Stimulated activated CD8-positive, alpha-beta memory T cell treated with anti-CD3 and anti-CD28 coated beads, Interleukin-4, amount 100 ng/mL, for 48 hours (primary cell): ENCODE results near the gene SNED1.

Source experiments
- DNase-seq: peaks from one replicate; pipeline ENCODE4 v3.0.0-alpha.2; 2020

SNED1 gene

DNA sequence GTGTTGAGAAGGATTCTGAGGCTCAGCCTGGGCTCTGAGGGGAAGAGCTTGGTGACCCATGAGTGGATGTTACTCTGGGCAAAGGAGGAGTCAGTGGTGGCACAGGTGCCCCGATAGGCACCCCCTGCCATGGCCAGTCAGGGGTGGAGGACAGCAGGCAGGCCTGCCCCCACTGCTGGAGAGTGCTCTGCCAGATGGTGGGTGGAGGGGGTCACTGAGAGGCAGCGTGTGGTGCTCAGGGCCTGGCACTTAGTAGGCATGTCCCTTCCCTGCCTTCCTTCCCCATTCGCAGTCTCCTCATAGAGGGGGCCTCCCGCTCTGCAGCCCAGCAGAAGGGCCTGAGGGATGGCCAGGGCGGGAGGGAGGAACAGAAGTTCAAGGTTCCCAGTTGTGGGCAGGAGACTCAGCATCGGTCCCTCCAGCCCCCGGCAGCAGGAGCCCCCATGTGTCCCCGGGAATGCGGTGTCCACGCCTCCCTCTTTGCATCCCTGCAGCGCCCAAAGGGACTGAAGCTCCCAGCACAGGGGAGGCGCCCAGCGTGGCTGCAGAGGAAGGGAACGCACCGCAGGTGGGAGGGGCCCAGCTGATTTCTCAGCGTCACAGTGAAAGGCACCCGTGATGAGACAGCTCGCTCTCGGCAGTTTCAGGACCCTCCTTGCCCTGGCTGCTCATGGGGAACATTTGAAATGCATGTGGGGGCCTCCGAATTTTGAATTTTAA lies 5.7 kb upstream of the SNED1 start:
- DNase-seq = peak; percentile 55

DNA sequence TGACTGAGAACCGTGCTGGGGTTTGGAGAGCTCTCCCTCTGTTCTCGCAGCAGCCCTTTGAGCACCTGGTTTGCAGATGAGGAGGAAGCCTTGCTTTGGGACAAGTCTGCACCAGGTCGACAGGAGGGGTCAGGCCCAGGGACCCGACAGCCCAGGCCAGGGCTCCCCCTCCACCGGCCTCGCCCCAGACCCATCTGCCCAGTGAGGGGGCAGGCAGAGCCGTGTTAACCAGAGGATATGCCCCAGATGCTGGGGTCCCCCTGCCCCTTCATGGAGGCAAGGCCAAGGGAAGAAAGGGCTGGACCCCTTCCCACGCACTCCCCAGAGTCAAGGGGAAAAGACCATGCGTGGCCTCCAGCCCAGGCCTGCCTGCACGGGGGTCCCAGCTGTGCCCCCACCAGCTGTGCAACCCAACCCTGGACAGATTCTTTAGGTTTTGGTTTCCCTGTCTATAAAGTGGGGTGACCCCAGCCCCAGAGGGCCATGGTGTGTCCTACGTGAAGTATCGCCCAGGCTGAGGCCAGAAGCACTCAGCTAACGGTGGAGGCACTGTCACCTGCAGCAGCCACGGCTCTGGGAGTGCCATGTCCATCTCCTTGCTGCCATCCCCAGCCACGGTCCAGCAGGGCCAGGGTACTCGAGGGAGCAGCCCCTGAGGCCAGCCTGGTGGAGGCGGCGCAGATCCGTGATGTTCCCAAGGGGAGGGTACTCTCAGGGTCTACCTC lies 4.8 kb upstream of the SNED1 start:
- no peak for DNase-seq

DNA sequence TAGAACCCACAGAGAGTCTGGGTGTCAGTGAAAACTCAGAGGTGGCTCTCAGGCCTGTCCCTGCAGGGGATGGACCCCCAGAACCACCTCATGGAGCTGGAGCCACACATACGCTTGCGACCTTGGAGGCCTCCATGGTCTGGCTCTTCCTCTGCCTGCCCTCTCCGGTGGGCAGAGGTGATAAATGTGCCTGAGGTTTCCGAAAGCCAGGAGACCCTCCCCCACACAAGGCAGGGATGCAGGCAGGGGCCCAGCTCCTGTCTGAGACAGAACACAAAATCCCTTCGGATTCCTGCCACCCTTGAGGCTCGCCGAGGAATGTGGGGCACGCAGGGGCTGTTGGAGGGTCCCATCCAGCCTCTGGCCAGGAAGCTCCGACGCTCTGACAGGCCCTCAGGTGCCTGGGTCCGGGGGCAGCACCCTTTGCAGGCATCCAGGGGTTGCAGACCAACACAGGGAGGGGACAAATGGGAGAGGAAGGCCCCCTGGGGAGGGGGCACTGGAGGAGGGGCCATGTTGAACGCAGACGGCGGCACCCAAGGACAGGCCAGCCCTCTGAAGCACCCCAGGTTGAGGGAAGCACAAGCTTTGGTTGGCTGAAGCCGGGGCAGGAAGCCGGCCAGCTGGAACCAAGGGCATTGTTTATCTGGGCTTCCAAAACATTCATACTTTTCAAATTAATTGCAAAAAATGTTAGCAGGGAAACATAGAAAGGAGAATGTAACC lies 4.1 kb upstream of the SNED1 start:
- no peak for DNase-seq

DNA sequence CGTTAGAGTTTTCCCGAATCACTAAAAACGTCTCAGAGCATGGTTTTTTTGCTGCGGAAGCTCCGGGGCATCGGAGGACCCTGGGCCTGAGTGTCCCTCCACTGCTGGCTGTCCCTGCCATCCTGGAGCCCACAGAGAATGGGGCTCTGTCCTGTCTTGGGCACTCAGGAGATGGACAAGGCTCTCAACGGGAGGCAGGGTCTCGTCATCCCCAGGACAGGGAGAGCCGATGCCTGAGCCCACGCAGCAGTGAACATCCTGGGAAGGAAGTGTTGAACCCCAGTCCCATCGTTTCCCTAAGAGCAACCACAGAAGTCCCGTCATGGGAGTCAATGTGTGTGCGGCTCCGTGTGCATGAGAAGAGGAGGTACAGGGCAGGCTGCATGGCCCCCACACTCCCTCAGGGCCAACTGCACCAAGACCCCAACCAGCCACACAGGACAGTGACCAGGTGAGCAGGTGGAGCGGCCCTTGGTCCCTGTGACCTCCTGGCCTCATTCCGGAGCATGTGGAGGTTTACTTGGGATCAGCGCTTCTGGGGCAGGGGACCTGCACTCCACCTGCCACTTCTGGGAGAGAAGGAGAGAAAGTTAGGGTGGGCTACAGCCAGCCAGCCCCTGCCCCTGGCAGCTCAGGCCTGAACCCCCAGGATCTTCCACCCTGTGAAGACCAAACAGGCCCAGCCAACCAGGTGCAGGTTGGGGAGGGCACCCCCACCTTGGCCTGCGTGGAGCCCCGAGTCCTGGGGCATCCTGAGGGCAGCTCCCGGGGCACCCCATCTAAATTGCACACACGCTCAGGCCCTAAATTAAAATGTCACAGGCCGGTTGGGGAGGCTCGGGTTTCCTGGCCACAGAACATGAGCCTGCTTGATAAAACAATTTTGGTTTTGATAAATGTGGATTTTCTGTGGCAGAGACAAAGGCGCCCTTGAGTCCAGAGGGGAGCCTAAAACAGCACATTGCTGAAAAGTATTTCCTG lies 3.1 kb upstream of the SNED1 start:
- no peak for DNase-seq

DNA sequence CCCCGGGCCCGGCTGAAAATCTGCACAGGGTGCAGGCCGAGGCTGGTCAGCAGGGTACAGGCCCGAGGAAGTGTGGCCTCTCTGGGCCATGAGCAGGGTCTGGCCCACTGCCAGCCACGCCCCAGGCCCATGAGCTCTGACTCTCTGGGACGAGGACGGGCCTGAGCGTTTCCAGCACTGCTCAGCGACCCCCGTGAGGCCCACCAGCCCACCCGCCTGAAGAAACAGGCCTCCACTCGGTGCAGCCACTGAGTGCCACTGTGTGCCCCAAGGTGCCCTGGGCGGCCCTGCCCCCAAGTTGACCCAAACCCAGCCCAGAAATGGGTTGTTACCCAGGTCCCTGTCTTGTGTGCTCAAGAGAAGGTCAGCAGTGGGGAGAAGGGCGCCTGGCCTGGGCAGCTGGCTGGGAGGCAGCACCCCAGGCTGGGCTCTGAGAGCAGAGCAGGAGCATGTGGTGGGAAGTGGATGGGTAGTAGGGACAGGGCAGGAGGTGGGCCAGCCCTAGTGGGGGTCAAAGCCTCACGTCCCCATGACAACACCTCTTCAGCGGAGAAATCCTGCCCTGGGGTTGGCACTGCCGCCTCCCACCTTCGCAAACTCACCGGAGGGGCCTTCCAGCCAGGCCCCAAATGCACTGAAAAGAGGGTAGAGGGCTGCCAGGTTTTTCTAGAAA lies 2.1 kb upstream of the SNED1 start:
- no peak for DNase-seq

DNA sequence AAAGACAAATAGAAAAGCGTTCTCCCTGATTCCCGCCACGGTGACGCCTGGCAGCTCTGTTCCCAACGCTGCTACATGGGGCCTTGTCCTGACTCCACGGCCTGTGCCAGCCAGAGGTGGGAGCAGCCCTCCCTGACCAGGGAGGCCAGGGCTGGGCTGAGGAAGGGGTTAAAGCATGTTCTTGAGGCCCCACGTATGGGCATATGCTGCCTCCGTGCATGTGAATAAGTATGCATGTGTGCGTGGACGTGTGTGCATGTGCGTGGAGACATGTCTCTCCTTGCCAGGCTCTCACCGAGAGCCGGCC lies 1.6 kb upstream of the SNED1 start:
- DNase-seq = no peak

DNA sequence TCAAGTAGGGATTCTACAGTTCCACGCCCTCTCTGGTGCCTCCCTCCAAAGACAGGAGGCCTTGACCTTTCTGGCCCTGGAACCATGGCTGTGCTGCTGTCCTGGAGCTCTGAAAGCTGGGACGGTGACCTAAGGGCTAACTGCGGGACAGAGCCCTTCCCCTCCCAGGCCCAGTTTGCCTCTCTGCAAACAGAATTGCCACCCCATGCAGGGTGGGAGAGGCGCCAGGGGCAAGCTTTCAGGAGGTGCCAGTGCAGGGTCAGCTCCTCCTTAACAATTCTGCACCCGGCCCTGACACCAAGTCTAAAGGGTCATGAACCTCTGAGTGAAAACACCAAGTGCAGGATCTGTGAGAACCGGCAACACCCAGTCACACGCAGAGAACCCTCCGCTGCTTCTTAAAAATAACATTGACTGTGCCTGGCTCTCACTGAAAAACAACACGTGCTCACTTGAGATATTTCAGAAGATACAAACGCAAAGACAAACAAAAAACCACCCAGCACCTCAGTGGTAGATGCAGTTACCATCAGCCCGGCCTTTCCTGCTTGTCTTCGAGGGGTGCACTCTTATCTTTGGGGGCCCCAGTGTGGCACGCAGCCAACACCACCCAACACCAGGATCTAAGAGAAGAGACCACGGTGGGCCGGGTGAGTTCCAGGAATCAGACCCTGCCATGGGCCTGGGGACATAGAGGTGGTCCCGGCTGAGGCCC lies 1.1 kb upstream of the SNED1 start:
- no peak for DNase-seq

DNA sequence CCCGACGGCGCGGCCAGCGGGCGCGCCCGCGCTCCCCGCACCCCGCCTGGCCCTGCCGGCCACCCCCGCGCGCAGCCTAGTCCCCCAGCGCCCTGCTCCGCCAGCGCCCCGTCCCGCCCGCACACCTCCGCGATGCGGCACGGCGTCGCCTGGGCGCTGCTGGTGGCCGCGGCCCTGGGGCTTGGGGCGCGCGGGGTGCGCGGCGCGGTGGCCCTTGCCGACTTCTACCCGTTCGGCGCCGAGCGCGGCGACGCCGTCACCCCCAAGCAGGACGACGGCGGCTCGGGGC lies 232 bp downstream of the SNED1 start:
- no peak for DNase-seq

DNA sequence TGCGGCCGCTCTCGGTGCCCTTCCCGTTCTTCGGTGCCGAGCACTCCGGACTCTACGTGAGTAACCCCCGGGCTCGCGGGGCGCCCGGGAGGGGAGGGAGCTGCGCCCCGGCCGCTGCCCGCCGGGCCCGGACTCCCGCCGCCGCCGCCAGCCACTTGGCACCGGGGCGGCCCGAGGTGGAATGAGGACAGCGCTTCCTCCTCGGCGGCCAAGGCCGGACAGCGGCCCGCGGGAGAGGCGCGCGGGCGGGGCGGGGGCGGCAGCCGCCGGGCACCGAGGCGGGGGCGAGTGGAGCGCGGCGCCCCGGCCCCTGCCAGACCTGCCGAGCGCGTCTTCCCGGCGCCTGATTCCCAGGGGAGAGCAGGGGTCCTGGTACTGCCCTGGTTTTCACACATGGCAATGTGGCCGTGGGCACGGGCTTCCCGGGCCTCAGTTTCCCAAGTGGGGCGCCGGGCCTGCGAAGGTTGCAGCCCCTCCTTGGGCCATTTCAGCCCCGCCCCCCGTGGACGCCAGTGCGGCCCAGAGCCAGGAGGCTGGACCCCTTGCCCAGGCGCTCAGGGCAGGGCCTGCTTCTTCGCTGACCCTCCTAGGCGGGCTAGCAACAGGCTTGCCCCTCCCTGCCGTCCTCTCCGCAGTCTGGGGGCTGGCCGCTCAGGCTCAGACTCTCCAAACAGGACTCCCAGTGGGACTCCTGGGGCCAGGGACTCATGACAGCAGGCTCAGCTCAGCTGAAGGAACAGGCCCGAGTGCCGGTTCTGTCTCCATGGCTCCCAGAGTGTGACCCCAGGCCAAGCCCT lies 775 bp downstream of the SNED1 start:
- peak; percentile 19 for DNase-seq

DNA sequence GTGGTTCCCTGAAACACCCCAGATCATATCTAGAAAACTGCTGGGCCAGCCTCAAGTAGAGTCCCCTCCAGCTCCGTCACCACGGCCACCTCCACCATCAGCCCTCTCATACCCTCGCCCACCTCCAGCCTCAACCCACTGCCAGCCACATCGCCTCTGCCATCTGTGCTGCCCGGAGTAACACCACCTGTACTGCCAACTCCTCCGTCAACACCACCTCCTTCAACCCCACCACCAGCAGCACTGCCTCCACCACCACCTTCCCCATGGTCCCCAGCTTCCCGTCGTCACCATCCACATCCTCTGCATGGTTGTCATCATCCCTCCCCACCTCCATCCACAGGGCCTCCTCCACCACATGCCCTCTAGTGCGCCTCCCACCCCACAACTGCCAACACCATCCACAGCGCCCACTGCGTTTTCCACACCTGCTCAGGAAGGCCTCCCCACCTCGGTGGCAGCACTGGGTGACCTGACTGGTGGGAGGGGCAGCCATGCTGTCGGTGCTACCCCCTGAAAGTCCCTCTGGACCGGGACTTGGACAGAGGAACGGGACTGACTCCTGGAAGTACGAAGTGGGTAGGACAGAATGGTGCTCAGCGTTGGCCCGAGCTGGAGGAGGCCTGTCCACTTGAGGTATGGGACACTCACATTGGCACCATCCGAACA lies 1.6 kb downstream of the SNED1 start:
- peak; percentile 23 for DNase-seq

DNA sequence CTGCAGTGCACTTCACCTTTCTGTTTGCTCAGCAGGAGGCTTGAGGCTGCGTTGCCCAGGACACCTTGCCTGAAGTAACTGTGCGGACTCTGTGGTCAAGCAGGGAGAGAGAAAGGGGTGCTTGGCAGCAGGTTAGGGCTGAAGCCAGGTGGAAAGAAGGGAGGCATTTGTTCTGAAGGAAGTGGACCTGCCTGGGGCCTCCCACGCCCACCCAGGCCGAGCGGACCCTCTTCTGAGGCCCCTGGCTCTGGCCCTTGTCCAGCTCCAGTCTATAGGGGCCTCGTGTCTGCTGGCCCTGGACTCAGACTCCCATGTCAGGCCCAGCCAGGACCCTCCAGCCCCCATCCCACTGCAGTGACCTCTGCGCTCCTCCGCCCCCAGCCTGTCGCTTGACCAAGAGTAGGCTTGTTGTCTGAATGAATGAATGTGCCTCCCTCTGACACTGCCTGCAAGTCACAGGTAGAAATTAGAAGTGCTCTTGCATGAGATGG lies 2.5 kb downstream of the SNED1 start:
- DNase-seq = peak; percentile 17

DNA sequence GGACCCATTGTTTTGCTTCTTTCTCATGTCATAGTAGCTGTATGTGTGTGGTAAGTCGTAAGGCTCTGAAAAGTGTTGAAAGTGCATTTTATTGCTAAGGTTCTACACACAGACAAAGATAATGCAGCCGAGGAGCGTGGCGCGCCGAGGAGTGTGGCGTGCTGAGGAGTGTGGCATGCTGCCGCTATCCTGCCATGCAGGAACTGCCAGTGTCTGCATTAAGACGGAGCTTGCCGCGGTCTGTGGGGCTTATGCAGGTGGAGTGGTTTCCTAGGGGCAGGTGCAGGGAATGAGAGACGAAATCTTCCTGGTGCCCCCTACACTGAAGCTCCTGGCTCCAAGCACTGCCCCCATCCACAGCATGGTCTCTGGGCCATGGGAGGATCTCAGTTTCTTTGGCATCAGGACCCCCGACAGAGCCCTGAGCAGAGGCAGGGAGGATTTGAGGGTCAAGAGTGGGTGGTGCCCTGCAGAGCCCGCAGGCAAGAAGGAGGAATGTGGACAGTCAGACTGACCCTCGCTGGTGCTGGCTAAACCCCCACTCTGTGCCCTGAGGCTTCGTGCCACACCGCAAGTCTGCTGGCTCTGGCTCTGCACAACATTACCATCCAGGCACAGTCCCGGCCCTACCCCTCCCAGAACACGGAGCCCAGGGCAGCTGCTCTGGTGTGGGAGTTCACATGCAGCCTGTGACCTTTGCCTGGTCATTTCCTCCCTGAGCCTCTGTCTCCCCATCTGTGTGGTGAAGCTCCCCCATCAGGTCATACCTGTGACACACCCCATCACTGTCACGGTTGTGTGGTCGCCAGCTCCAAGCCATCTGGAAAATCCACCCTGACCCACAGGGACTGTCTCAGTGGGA lies 3.2 kb downstream of the SNED1 start:
- DNase-seq = peak; percentile 21

DNA sequence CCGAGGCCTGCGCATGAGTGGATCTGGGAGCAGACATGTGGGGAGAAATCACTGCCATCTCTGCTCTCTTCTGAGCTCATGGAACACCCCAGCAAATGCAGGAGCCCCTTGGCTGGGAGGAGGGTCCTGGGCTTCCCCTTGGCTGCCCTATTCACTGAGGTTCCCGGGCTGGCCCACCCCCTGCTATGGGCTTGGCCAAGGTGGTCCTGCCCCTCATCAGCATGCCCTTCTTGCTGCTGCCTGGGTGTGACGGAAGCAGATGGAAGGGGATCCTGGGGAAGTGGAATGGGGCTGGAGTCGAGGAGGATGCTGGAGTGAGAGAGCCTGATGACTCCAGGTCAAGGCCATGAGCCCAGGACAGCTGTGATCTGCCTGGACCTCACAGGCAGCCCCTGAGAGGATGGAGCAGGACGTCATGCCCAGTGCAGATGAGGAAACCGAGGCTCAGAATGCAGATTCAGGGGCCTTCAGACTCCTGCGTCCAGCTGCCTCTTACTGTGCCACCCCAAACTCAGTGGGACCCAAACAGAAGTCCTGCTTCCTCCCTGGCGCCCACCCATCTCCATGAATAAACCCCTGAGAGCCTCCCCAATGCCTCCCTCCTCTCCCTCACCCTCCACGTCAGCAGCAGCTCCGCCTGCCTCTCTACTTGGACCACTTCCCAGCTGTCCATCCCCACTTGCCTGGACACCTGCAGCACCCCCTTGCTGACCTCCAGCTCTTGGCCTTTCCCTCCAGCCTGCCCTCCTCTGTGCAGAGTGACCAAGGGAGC lies 4.0 kb downstream of the SNED1 start:
- peak; percentile 7 for DNase-seq

DNA sequence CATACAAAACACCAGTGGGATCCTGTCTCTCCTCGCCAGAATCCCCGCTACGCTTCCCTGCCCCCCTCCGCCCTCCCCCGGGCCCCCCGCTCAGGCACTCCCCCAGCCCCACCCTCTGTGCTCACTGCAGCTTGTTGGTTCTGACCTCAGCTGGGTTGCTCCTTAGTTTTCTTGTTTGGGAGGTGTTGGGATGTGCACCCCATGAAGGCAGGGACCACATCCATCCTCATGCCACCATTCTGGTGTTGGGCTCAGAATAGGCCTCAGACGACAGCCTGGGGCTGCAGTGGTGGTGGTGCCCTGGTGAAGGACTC lies 4.6 kb downstream of the SNED1 start:
- peak; percentile 7 for DNase-seq

DNA sequence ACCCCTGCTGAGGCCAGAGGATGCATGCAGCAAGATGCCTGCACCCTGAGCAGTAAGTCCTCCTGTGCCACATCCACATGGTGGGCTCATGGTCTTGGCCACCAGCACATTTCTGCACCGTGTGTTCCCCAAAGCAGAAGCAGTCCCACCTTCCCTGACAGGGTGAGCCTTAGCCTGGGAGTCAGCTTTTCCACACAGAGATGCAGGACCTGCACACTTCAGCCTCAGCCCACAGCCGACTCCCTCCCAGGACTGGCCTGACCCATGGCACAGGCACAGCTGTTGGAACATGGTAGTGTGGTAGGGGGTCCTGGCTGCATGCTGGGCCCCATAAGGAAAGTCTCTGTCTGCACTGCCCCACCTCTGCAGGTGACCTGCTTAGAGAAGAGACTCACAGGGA lies 5.0 kb downstream of the SNED1 start:
- DNase-seq = peak; percentile 13

DNA sequence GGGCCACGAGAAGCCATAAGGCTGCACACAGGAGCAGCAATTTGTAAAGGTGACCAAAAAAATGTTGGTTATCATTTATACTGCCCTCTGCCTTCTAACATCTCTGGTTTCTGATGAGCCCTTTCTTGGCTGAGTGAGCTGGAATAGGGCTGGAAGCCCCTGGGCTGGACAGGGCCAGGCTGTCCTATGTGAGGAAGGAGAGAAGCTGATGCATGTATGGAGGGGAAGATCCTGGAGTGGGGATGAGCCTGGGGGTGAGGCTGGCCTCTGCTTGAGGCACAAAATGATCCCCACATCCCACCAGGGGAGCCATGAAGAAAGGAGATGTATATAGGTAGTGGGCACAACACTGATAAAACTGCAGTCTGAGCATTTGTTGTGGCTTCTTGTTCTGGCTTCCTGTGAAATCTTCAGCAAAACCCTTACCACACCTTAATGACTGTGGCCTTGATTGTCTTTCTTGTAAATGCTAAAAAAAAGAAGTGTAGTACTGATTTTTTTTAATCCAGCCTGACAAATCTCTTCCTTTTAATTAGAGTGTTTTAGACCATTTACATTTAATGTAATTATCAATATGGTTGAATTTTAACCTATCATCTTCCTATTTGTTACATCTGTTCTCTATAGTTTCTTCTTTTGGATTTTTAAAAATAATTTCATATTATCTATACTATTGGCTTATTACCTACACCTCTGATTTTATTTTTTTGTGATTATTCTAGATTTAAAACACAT lies 5.6 kb downstream of the SNED1 start:
- DNase-seq = no peak

DNA sequence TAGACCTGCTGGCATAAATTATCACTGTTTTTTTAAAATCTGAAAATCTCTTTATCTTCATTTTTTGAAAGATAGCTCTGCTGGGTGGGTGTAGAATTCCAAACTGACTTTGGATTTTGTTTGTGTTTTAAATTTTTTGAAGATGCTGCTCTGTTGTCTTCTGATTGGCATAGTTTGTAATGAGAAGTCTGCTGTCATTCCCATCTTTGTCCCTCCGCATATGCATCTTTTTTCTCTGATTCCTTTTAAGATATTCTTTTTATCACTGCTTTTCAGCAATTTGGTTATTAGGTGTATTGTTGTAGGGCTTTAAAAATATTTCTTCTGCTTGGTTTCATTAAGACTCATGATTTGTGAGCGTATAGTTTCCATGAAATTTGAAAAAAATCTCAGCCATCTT lies 7.2 kb downstream of the SNED1 start:
- DNase-seq = no peak

DNA sequence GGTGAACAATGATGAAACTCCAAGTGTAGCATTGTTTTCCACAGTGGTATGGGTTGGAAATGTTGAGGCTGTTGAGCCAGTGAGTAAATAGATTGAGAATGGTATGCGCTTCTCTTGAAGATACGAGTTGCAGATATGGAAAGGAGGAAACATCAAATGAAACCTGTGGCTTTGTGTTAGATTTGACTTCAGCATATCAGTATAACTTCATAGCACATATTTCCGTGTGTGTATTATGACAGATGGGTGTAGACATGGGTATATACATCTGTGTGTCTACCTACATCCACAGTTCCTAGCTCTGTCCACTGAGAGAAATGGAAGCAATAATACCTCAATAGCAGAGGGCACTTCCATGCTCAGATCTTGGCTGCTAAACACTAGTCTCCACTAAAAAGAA lies 8.0 kb downstream of the SNED1 start:
- no peak for DNase-seq
